Lung microvascular endothelial cell (primary cell): ENCODE data around the gene INSIG1. TPM values are rescaled to one million over a fixed set of nuclear protein-coding genes. Genes with fewer than 3 reads are reported as not detected.

ENCODE experiments used
- DNase-seq, 2 donors: peaks; one replicate each; pipeline versions ENCODE4 v3.0.0 to v3.0.0-alpha.2; 2010; ENCODE audit warnings: low read depth in 2 of 2
- total RNA-seq: library from RNA; depleted of rRNA; stranded (reverse); fragments of >200 nt; gene quantifications from 2 replicates; pipeline ENCODE4 v1.2.1, GENCODE V29; 2014

The INSIG1 gene
- total RNA-seq, 1 donor from 2014 or later = 66.5 TPM

DNA sequence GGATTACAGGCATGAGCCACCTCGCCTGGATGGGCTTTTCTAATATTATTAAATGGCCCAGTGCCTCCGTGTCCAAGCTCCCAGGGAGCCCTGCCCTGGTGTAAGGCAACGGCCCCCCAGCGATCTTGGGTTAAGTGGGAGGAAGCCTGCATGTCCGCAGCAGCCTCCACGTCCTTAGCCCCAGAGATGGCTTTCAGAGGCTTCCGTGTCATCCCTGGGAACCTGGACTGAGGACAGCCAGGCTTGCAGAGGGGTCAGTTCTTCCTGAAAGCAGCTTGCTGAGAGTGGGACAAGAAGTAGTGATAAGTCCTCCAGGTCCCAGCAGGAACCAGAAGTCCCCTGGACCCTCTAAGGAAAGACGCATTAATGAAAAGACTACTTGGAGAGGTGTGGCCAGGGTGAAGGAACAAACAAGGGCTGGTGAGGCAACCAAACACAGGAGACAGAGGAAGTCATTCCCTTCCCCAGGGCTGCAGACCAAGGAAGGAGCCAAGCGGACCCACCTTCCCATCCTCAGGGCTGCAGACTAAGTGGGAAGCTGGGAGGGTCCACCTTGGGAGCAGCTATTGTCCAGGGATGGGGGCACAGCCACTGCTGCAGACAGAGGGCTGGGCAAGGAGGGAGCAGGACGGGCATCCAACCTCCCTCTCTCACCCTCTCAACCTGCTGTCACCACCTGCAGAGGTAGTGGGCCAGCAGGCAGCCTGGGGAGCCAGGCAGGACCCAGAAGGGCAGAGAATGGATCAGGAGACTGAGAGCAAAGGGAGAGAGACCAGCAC, 13.0 kb upstream of the INSIG1 start:
- DNase-seq = no peak

DNA sequence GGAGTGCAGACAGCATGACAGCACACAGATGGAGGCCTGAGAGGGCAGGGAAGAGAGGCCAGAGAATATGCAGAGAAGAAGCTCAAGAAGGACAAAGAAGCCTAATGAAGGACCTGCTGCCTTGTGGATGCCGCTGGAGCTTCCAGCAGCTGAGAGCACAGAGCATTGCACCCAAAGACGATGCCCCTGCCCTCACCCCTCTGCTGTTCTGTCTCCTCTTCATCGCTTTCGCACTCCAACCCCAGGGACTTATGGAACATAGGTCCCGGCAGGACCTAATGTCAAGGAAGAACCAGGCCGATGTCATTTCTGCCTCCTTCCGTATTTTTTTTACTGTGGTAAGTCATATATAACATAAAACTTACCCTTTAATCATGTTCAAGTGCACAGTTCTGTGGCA, 12.3 kb upstream of the INSIG1 start:
- DNase-seq = no peak

DNA sequence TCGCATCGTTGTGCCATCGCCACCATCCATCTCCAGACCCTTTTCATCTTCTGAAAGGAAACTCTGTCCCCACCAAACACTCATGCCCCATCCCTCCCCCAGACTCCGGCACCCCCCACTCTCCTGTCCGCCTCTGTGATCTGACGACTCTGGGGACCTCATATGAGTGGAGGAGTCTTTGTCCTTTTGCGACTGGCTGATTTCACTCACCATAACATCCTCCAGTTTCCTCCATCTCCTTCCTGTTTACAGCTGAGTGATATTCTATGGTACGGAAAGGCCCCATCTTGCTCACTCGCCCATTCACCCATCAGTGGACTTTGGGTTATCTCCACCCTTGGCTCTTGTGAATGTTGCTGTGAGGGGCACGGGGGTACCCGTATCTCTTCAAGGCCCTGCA, 11.8 kb upstream of the INSIG1 start:
- DNase-seq = no peak

DNA sequence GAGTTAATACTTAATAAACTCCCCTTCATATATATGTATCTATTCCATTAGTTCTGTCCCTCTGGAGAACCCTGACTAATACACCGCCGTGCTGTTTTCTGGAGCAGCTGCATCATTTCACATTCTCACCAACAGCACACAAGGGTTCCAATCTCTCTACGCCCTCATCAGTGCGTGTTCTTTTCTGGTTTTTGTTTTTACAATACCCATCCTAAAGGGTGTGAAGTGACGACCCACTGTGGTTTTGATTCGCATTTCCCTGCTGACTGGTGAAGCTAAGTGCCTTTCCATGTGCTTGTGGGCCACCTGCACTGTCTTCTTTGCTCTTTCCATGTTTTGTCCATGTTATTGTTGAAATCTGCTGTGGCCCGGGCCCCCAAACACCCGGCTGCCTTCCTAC, 11.0 kb upstream of the INSIG1 start:
- no peak for DNase-seq

DNA sequence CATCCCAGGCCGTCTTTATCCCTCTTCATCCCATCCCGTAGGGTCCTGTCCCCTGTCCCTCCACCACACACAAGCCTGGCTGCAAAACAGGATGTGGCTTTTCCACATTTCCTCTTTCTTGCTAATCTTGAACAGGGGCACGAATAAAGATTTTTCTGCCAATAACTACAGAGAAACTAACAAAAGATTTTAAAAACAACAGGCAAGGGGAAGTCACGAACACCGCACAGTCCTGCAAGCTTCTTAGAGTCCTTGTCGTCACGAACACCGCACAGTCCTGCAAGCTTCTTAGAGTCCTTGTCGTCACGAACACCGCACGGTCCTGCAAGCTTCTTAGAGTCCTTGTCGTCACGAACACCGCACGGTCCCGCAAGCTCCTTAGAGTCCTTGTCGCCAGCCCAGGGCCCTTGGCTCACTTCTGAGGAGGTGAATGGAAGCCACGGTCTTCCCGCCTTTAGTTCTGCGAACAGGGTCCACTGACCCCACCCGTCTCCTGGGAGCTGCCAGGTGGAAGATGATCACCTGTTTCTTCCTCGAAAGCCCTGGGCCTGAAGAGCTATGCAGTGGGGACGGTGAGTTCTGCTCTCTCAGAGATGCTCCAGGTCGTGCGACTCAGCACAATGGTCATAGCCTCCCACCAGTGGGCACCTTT, 10.3 kb upstream of the INSIG1 start:
- no peak for DNase-seq

DNA sequence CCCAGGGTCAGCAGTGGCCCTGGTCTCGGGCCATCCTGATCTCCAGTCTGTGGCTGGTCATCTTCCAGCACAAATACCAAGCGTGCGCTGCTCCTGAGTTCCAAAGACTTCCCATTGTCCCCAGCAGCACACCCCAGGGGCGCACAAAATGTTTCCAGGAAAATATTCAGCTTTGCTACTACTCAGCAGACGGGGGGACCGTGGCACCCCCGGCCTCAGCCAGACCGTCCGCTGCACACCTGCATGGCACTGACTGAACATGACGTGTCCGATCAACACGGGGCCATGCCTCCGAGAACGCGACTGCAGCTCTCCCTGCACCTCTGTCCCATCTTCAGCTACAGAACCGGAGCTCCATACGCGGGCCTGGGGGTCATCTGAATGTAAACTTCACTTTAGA, 9.6 kb upstream of the INSIG1 start:
- no peak for DNase-seq

DNA sequence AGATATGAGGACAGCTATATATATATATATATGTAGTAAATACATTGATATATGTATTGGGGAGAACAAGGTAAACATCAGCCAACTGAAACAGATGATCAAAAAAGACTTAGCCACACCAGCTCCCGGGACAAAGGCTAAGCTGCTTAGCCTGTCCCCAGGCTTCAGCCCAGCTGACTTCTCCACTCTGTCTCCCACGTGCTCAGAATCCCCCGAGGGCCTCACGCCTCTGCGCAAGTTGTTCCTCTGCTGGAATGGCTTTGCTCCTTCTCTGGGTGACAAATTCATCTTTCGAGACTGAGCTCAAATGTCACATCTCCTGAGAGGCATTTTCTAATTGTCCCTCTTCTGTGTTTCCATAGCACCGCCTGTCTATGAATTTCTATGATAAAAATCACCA, 8.6 kb upstream of the INSIG1 start:
- no peak for DNase-seq

DNA sequence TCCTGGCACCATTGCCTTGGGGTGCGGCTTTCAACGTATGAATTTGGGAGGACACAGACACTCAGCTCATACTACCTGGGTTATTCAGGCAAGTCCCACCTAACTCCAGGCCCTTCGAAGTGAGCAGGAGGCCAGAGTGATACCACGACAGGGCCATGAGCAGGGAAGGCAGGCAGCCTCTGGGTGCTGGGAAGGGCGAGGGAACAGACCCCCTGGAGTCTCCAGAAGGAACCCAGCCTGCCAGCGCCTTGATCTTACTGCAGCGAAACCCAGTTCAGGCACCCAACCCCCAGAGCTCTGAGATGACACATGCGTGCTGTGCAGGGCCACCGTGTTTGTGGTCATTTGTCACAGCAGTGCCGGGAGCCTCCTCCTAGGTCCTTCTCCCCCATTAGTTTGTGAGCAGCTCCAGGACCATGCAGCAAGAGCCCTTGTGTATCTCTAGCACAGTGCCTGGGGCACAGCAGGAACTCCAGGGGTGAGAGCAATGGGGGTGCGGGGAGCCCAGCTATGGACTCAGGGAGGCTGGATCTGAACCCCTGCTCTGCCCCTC, 7.7 kb upstream of the INSIG1 start:
- no peak for DNase-seq

DNA sequence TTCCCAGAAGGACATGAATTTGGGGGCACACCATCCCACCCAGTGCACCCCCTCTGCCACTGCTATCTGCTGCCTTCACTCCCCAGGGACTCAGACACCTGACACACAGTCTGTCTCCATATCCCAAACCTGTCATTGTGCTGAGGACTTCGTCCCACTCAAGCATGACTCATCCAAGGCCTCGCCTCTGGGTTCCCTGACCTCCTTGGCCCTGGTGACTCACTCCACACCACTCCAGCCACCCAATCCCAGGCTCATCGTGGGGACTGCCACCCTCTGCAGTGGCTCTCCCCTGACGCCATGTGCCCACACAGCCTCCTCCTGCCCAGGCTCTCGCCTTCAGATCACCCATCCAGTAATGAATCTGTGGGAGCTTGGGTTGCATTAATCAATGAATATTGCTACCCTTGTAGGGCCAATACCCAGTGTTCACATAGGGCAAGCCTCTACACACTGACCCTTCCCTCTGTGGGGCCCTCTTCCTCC, 6.6 kb upstream of the INSIG1 start:
- DNase-seq = peak; percentile 16 to 73

DNA sequence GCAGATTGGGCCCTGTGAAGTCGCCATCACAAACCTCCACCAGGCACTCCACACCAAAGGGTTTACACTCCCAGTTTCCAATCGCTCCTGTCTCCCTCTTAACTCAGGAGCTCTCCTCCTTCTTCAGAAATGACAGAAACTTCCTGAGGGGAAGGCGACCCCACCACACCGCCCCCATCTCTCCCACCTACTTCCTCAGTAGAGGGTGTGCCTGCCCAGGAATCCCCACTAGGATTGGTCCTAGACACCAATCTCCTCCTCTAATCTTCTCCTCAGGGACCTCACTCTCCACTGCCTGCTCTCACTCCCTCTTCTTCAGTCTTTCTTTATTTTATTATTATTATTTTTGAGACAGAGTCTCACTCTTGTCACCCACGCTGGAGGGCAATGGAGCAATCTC, 5.9 kb upstream of the INSIG1 start:
- DNase-seq = no peak

DNA sequence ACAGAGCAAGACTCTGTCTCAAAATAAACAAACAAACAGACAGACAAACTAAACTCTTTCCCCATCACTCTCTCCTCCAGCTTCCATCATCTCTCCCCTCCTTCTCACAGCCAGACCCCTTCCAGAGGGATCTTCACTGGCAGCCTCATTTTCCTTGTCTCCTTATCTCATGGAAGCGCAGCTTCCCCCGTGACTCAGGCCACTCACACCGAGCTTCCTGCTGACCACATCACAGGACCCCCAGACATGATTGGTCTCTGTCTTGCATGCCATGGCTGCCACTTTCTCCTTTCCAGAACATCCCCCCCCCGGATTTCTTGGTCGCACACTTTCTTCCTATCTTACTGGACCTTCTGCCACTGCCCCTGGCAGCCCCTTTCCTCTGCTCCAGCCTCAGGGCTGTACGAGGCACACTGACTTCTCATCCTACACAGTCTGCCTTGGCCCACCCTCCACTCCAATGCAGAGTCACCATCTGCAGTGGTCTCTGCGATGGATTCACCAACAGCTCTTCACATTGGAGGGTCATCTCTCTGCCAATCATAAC, 4.9 kb upstream of the INSIG1 start:
- peak in 1 of 2 donors; percentile 13 for DNase-seq

DNA sequence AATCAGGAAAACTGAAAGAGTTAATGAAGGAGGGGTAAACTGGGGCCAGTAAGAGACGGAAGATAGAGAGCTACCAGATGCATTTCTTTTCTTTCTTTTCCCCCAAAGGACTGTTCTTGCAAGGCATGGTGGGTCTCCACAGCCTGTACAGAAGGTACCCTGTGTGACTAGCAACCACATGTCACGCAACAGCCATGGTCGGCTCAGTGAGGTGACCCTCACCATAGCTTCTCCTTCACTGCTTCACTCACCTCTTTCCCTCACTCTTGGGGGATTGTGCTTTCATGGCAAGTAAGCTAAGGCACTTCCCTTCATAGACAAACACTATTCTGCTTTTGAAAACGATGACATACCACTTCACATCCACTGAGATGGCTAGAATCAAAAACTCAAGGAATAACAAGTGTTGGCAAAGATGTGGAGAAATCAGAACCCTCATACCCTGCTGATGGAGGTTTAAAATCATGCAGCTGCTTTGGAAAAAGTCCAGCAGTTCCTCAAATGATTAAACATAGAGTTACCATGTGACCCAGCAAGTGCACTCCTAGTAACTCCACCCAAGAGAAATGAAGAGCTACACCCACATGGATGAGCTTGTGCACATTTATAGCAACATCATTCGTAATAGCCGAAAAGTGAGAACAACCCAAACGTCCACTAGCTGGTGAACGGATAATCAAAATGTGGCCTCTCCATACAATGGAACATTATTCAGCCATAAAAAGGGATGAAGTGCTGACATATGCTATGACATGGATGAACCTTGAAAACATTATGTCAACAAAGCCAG, 3.8 kb upstream of the INSIG1 start:
- DNase-seq = no peak

DNA sequence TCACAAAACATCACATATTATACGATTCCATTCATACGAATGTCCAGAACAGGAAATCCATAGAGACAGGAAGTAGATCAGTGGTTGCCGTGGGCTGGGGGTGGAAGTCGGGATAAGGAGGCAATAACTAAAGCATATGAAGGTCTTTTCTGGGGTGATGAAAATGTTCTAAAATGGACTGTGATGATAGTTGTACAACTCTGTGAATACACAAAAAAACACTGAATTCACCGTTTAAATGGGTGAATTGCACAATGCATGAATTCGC, 3.2 kb upstream of the INSIG1 start:
- DNase-seq = peak; percentile 14 to 17

DNA sequence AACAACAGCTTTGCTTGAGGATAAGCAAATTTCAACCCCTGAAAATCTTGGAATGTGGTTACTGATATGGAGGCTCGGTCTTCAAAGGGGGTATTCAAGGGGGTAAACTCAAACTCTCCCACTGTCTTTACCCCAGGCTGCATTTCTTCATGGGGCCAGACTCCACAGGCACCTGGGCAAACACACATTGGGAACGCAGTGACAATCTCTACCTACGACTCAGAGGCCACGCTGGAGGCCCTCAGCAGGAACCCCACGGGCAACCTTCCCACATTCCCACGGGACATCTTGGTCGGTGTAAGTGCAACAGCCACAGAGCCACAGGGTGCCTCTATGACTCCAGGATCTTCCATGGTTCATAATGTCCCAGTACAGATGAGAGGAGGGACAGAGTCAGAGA, 2.2 kb upstream of the INSIG1 start:
- DNase-seq = no peak

DNA sequence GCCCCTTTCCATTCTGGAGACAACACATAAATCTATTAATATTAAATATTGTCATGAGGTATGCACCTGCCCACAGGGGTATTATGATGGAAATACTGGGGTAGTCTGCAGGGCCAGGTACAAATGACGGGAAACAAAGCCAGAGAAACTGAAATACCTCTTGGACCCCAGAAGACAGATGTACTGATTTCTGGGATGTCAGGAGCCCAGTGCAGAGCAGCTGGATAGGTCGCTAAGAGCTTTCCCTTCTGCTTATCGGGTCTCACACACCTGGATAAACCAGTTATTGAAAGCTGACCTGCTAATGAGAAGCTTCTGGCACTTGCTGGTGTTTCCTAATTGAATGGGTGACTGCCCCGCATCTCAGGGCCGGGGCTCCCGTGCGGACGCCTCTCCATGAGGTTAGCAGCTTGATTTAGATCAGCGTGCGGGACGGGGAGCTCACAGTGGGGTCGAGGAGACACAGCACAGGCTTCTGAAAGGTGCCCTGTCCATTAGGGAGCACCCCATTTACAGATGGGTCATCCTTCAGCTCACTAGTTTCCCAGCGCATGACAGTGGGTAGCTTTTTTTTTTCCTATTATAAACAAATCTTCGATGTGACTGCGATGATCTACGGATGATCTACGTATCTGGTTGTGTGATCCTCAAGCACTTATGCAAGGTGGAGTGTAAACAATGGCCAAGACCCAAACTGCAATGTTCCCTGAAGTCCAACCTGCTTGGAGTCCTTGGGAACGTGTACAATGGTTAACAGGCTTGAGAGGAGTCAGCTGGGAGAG, 1.5 kb upstream of the INSIG1 start:
- DNase-seq = no peak

DNA sequence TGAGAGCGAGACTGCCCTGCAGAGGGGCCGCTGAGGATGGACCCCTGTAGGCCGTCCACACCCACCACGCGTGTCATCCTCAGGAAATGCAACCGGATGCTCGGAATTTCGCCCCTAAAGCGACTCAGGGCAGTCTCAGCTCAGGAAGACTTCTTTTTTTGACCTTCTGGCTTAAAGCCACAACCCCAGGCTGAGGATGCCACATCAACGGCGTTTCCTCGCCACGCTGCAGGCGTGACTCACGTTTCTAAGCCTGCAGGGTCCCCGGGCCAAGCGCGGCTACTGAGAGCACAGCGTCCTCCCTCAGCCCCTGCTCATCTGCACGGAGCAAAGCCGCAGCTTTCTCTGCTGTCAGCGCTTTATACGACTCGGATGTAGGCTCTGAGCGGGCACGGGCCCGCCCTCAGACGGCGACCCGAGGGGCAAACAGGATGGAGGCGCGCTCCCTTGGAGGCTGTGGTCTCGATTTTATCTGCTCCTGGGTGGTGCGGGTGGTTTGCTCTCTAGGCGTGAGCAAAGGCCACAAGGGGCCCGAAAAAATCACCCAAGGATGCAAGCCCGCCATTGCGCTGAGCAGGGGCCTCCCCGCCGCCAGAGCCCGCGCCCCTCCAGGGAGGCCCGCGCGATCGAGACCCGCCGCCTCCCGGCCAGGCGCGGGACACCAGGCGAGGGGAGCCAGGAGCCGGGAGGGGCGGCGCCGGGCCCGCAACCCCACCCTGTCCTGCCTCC, 726 bp upstream of the INSIG1 start:
- DNase-seq = peak; percentile 56 to 79

DNA sequence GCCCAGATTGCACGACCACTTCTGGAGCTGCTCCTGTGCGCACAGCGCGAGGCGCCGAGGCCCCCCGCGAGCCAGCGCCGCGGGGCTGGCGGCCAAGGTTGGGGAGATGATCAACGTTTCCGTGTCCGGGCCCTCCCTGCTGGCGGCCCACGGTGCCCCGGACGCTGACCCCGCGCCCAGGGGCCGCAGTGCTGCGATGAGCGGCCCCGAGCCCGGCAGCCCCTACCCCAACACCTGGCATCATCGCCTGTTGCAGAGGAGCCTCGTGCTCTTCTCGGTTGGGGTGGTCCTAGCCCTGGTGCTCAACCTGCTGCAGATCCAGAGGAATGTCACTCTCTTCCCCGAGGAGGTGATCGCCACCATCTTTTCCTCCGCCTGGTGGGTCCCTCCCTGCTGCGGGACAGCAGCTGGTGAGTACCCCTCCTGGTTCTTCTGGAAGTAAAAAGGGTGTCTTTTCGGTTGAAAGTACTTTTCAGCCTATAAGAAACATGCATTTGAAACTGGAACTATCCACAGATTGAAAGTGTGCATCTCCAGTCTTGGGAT, 683 bp downstream of the INSIG1 start:
- DNase-seq = peak; percentile 35 to 38

DNA sequence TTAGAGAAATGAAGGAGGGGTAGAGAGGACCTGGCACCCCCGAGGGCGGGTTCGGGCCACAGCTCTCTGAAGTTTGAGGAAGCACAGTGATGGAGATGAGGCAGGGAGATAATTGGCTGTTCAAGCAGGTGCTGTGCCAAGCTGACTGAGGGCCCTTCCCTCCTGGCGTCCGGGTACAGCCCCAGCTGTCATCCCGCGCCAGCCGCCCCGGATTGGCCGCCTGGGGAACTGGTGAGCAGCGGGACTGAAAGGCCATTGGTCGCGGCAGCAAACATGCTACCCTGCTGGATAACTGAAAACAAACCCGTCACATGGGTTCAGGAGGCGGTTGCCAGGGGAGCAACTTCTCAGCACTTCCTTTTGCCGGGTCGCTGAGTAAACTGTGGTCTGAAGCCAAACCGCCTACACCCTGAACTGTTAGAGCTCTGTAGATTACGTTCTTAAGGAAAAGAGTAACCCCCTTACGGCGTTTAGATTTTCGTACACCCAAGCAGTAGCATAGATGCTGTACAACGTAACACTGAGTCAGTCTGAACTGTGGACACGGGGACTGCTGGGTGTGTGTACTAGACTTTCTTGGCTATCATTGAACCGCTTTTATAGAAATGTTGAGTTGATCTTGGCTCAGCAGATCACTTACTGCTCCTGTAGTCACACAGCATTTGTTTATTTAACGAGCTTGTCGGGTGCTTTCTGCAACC, 1.3 kb downstream of the INSIG1 start:
- peak; percentile 96 to 98 for DNase-seq

DNA sequence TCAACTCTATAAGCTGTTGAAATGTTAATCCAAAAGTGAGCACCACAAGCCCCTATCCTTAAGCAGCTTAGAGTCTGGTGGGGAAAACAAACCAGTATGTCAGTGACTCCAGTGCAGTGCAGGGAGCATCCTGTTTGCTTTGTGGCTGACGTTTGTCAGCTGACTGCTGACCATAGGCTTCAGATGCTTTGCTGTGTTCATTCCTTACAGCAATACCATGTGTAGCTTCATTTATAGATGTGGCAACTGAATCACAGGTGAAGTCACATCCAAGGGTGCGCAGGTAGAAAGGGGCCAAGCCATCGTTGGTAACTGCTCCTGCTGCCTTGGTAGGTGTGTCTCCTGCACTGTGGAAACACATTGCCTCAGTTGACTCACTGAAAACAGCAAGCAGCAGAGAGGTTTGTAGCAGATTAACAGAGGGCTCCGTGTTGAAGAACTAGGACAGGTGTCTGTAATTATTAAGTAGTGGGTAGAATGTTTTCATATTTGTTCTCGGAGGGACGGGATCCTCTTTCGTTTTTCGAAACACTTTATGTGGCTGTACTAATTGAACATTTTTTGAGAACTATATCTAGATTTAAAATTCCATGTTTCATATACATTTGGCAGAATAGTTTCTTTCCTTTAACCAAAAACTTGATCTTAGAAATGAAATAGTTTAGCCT, 2.0 kb downstream of the INSIG1 start:
- DNase-seq = peak; percentile 58 to 68
